Mesenchymal stem cell (in vitro differentiated cells and primary cell): Measurements from ENCODE around the gene BNIP2. TPM values are rescaled to one million over a fixed set of nuclear protein-coding genes. Genes with fewer than 3 reads are reported as not detected.

ENCODE experiments used
- DNase-seq: peaks from one replicate; pipeline ENCODE4 v3.0.0-alpha.2; 2013
- H2AFZ ChIP-seq: one replicate; pipeline ENCODE4 v1.6.1; 2013; ENCODE audit warnings: low read depth, mild to moderate bottlenecking, control low read depth, inconsistent platforms, low read length, moderate library complexity
- H2AK5ac ChIP-seq: 2 replicates; pipeline ENCODE4 v1.6.1; 2013; ENCODE audit warnings: low read length, moderate library complexity, mild to moderate bottlenecking, inconsistent platforms; ENCODE audit not compliant: severe bottlenecking
- H2BK120ac ChIP-seq: one replicate; pipeline ENCODE4 v1.6.1; 2013; ENCODE audit warnings: low read depth, mild to moderate bottlenecking, inconsistent platforms, low read length, moderate library complexity
- H2BK12ac ChIP-seq, 2 experiments: one replicate each; pipeline ENCODE4 v1.6.1; 2013; ENCODE audit warnings: inconsistent platforms in 2 of 2, low read length in 2 of 2, mild to moderate bottlenecking in 2 of 2, moderate library complexity in 2 of 2, control low read depth in 1 of 2
- H2BK15ac ChIP-seq: one replicate; pipeline ENCODE4 v1.6.1; 2013; ENCODE audit warnings: mild to moderate bottlenecking, low read depth, inconsistent platforms; ENCODE audit not compliant: poor library complexity, severe bottlenecking
- H2BK5ac ChIP-seq: 2 replicates; pipeline ENCODE4 v1.6.1; 2013; ENCODE audit warnings: low read depth, mild to moderate bottlenecking, low read length, control low read depth, inconsistent platforms; ENCODE audit not compliant: poor library complexity, severe bottlenecking
- H3K14ac ChIP-seq, 2 experiments: one replicate each; pipeline ENCODE4 v1.6.1; 2013; ENCODE audit warnings: inconsistent platforms in 2 of 2, low read length in 2 of 2, control low read depth in 1 of 2, mild to moderate bottlenecking in 1 of 2, moderate library complexity in 1 of 2
- H3K18ac ChIP-seq, 2 experiments: one replicate each; pipeline ENCODE4 v1.6.1; 2013; ENCODE audit warnings: inconsistent platforms in 2 of 2, low read length in 2 of 2, control low read depth in 1 of 2, low read depth in 1 of 2, mild to moderate bottlenecking in 1 of 2
- H3K23ac ChIP-seq, 2 experiments: one replicate each; pipeline ENCODE4 v1.6.1; 2013; ENCODE audit warnings: inconsistent platforms in 2 of 2, low read length in 2 of 2, mild to moderate bottlenecking in 2 of 2, moderate library complexity in 2 of 2, control low read depth in 1 of 2
- H3K27ac ChIP-seq: 2 replicates; pipeline ENCODE4 v1.5.1; 2013; ENCODE audit warnings: mild to moderate bottlenecking, moderate library complexity, low read length, control low read depth, inconsistent platforms; ENCODE audit not compliant: poor library complexity, severe bottlenecking
- H3K27me3 ChIP-seq, 2 experiments: 2 replicates each; pipeline versions ENCODE4 v1.6.1 to v1.7.0; 2013; ENCODE audit warnings: low read length in 2 of 2, mild to moderate bottlenecking in 2 of 2, moderate library complexity in 2 of 2, control low read depth in 1 of 2, inconsistent platforms in 1 of 2; ENCODE audit not compliant: control insufficient read depth in 1 of 2, insufficient read depth in 1 of 2
- H3K36me3 ChIP-seq, 2 experiments: 2 replicates each; pipeline versions ENCODE4 v1.6.1 to v1.7.0; 2013; ENCODE audit warnings: low read length in 2 of 2, control low read depth in 1 of 2, inconsistent platforms in 1 of 2, low read depth in 1 of 2, mild to moderate bottlenecking in 1 of 2; ENCODE audit not compliant: insufficient read depth in 2 of 2, control insufficient read depth in 1 of 2
- H3K4ac ChIP-seq, 2 experiments: one replicate each; pipeline ENCODE4 v1.6.1; 2013; ENCODE audit warnings: inconsistent platforms in 2 of 2, low read length in 2 of 2, mild to moderate bottlenecking in 2 of 2, moderate library complexity in 2 of 2, control low read depth in 1 of 2, low read depth in 1 of 2
- H3K4me1 ChIP-seq: 2 replicates; pipeline ENCODE4 v1.6.1; 2013; ENCODE audit warnings: low read depth, low read length, control low read depth; ENCODE audit not compliant: control insufficient read depth, insufficient read depth
- H3K4me2 ChIP-seq: 2 replicates; pipeline ENCODE4 v1.6.1; 2013; ENCODE audit warnings: low read length, mild to moderate bottlenecking, inconsistent platforms; ENCODE audit not compliant: poor library complexity, severe bottlenecking
- H3K4me3 ChIP-seq, 2 experiments: 2 replicates each; pipeline versions ENCODE4 v1.5.1 to v1.7.0; 2013; ENCODE audit warnings: low read length in 2 of 2, mild to moderate bottlenecking in 2 of 2, control low read depth in 1 of 2, low read depth in 1 of 2; ENCODE audit not compliant: insufficient read depth in 1 of 2
- H3K79me1 ChIP-seq: replicated peaks from 2 replicates; pipeline ENCODE4 v1.6.1; 2013; ENCODE audit warnings: mild to moderate bottlenecking, control low read depth, low read length, inconsistent platforms; ENCODE audit not compliant: poor library complexity, severe bottlenecking
- H3K9ac ChIP-seq: 2 replicates; pipeline ENCODE4 v1.7.0; 2013; ENCODE audit warnings: mild to moderate bottlenecking, low read length, moderate library complexity
- H3K9me3 ChIP-seq: 2 replicates; pipeline ENCODE4 v1.7.0; 2013; ENCODE audit warnings: mild to moderate bottlenecking, low read length; ENCODE audit not compliant: control insufficient read depth
- H4K8ac ChIP-seq: one replicate; pipeline ENCODE4 v1.6.1; 2013; ENCODE audit warnings: inconsistent platforms, mild to moderate bottlenecking, low read length, moderate library complexity
- H4K91ac ChIP-seq: one replicate; pipeline ENCODE4 v1.6.1; 2013; ENCODE audit warnings: mild to moderate bottlenecking, low read length, inconsistent platforms
- WGBS: methylation state at CpG from one replicate; pipeline ENCODE4 v1.1.7; 2013; ENCODE audit warnings: mixed read lengths; 5-methylcytosine and 5-hydroxymethylcytosine counted together
- polyA plus RNA-seq, 2 experiments: library from polyadenylated mRNA; stranded (reverse); fragments of 200-250 nt; gene quantifications; one replicate each; pipeline ENCODE4 v1.2.3, GENCODE V29; 2013

The BNIP2 gene
- 56.0 TPM for polyA plus RNA-seq (2013, experiment 1 of 2)
- 53.8 TPM for polyA plus RNA-seq (2013, experiment 2 of 2)

GRCh38 chr15:59688782-59689625 lies at the start of gene BNIP2:
BNIP2 (minus strand) TSS chr15:59689320; CDS start chr15:59682457, 6,863 bp downstream.
- H3K9me3 ChIP-seq, result no peaks in the 10 kb centered on the region

GRCh38 chr15:59738676-59739075 lies 49.6 kb upstream of the BNIP2 start:
- Histone ChIP-seq H2AFZ (no peak overlapping the region), H4K91ac (no peak overlapping the region)

More at GRCh38 chr15:59688782-59689625, at the start of gene BNIP2:
- H3K79me1 ChIP-seq, result no peaks in the 10 kb centered on the region
- DNase-seq, result peak; percentile 99
- H4K91ac ChIP-seq, result peak within 1 kb of the TSS; percentile 100
- H2BK15ac ChIP-seq, result peak within 1 kb of the TSS; percentile 83
- peak within 1 kb of the TSS; percentile 99 to 100 for H3K4me3 ChIP-seq
- H3K18ac ChIP-seq, result peak within 1 kb of the TSS; percentile 97 to 99
- peak within 1 kb of the TSS; percentile 100 for H4K8ac ChIP-seq
- H3K27ac ChIP-seq, result peak within 1 kb of the TSS; percentile 99
- peak within 1 kb of the TSS; percentile 92 for H2AK5ac ChIP-seq
- H2BK120ac ChIP-seq, result peak within 1 kb of the TSS; percentile 94
- H3K4me2 ChIP-seq, result peak within 1 kb of the TSS; percentile 90
- H3K27me3 ChIP-seq, result no peaks in the 10 kb centered on the region
- H3K4ac ChIP-seq, result peak within 1 kb of the TSS; percentile 92 to 100
- H3K14ac ChIP-seq, result peak within 1 kb of the TSS in 1 of 2 experiments; percentile 95
- H3K9ac ChIP-seq, result peak within 1 kb of the TSS; percentile 100
- H3K4me1 ChIP-seq, result peaks cover 6% of the 10 kb centered on the region
- peak within 1 kb of the TSS; percentile 78 for H2AFZ ChIP-seq
- H2BK5ac ChIP-seq, result peak within 1 kb of the TSS; percentile 98
- WGBS, result under 1% methylated on average over 73 of the region's 78 CpGs
- H3K36me3 ChIP-seq, result peaks cover 3 to 4% of the 10 kb centered on the region in 2 experiments
- H2BK12ac ChIP-seq, result peak within 1 kb of the TSS in 1 of 2 experiments; percentile 32
- H3K23ac ChIP-seq, result peak within 1 kb of the TSS in 1 of 2 experiments; percentile 96

GRCh38 chr15:59736181-59736580 lies 47.1 kb upstream of the BNIP2 start:
- H2BK15ac ChIP-seq, result no peak overlapping the region
- no peak overlapping the region for H3K4me2 ChIP-seq
- no peaks in the 10 kb centered on the region for H3K36me3 ChIP-seq
- no peak overlapping the region for H2AK5ac ChIP-seq
- H2BK5ac ChIP-seq, result no peak overlapping the region
- H3K14ac ChIP-seq, result no peak overlapping the region
- no peak overlapping the region for H3K23ac ChIP-seq
- H2BK12ac ChIP-seq, result no peak overlapping the region
- no peak overlapping the region for H3K9ac ChIP-seq
- no peak overlapping the region for H3K27ac ChIP-seq
- no peaks in the 10 kb centered on the region for H3K4me1 ChIP-seq
- H3K4ac ChIP-seq, result no peak overlapping the region
- peaks cover 15 to 31% of the 10 kb centered on the region in 2 experiments for H3K27me3 ChIP-seq
- H3K18ac ChIP-seq, result no peak overlapping the region
- H4K8ac ChIP-seq, result no peak overlapping the region
- no peaks in the 10 kb centered on the region for H3K9me3 ChIP-seq
- 85% methylated on average over 5 of the region's 7 CpGs for WGBS
- DNase-seq, result no peak
- H2BK120ac ChIP-seq, result no peak overlapping the region
- no peak overlapping the region for H4K91ac ChIP-seq
- no peak overlapping the region for H3K4me3 ChIP-seq
- no peaks in the 10 kb centered on the region for H3K79me1 ChIP-seq
- no peak overlapping the region for H2AFZ ChIP-seq

More at GRCh38 chr15:59738676-59739075, 49.6 kb upstream of the BNIP2 start:
- no peak overlapping the region for H4K8ac ChIP-seq
- no peaks in the 10 kb centered on the region for H3K36me3 ChIP-seq
- no peak overlapping the region for H3K4me3 ChIP-seq
- H3K4me1 ChIP-seq, result no peaks in the 10 kb centered on the region
- no peak overlapping the region for H2BK15ac ChIP-seq
- no peak overlapping the region for H3K27ac ChIP-seq
- H2BK5ac ChIP-seq, result no peak overlapping the region
- H3K4ac ChIP-seq, result no peak overlapping the region
- H3K79me1 ChIP-seq, result no peaks in the 10 kb centered on the region
- H3K27me3 ChIP-seq, result peaks cover 25 to 35% of the 10 kb centered on the region in 2 experiments
- H3K4me2 ChIP-seq, result no peak overlapping the region
- H2AK5ac ChIP-seq, result no peak overlapping the region
- peaks cover 2% of the 10 kb centered on the region for H3K9me3 ChIP-seq
- no peak overlapping the region for H3K23ac ChIP-seq
- DNase-seq, result no peak
- WGBS, result 87% methylated on average over 7 of the region's 7 CpGs
- no peak overlapping the region for H3K14ac ChIP-seq
- H3K18ac ChIP-seq, result no peak overlapping the region
- no peak overlapping the region for H2BK12ac ChIP-seq
- H3K9ac ChIP-seq, result no peak overlapping the region
- H2BK120ac ChIP-seq, result no peak overlapping the region

GRCh38 chr15:59725151-59725486 lies 36.0 kb upstream of the BNIP2 start:
- Histone ChIP-seq H3K14ac (no peak overlapping the region), H3K27me3 (peaks cover 16 to 33% of the 10 kb centered on the region in 2 experiments), H4K91ac (no peak overlapping the region), H3K27ac (no peak overlapping the region), H2BK120ac (no peak overlapping the region), H3K23ac (no peak overlapping the region), H3K18ac (no peak overlapping the region), H2BK12ac (no peak overlapping the region), H2BK5ac (no peak overlapping the region), H3K4me2 (no peak overlapping the region), H3K79me1 (no peaks in the 10 kb centered on the region), H3K9ac (peak overlapping the region; percentile 8), H3K9me3 (no peaks in the 10 kb centered on the region), H3K4me3 (no peak overlapping the region), H3K36me3 (no peaks in the 10 kb centered on the region), H2AFZ (no peak overlapping the region), H3K4ac (no peak overlapping the region), H3K4me1 (no peaks in the 10 kb centered on the region), H2BK15ac (no peak overlapping the region), H4K8ac (no peak overlapping the region), H2AK5ac (no peak overlapping the region)
- no CpG with 5 or more reads among the region's 3 CpGs for WGBS
- no peak for DNase-seq
